H9 (cell line): ENCODE results near the gene PHKG1. TPM values are rescaled to one million over a fixed set of nuclear protein-coding genes. Genes with fewer than 3 reads are reported as not detected.
"Not testable (repeated sequence)": the region's sequence is repeated elsewhere in the genome, so short reads cannot be mapped to it uniquely, and the experiment has no call there.

ENCODE experiments used
- DNase-seq: peaks from one replicate; pipeline ENCODE4 v3.0.0-alpha.2; 2017
- H2AFZ ChIP-seq: one replicate; pipeline ENCODE4 v1.6.1; 2013; ENCODE audit warnings: mild to moderate bottlenecking, low read length, control low read depth, moderate library complexity
- H2AK5ac ChIP-seq: 2 replicates; pipeline ENCODE4 v1.6.1; 2013; ENCODE audit warnings: low read length, control low read depth, mixed read lengths; ENCODE audit not compliant: insufficient read length
- H2BK120ac ChIP-seq: one replicate; pipeline ENCODE4 v1.6.1; 2013; ENCODE audit warnings: low read depth, mild to moderate bottlenecking, low read length, control low read depth, inconsistent platforms; ENCODE audit not compliant: poor library complexity, severe bottlenecking
- H2BK12ac ChIP-seq: 2 replicates; pipeline ENCODE4 v1.6.1; 2013; ENCODE audit warnings: low read length, control low read depth, mixed read lengths, low read depth; ENCODE audit not compliant: insufficient read length
- H2BK15ac ChIP-seq: 2 replicates; pipeline ENCODE4 v1.6.1; 2013; ENCODE audit warnings: low read depth, low read length, control low read depth
- H2BK20ac ChIP-seq: one replicate; pipeline ENCODE4 v1.6.1; 2013; ENCODE audit warnings: low read depth, mild to moderate bottlenecking, low read length, control low read depth, inconsistent platforms; ENCODE audit not compliant: poor library complexity, severe bottlenecking
- H2BK5ac ChIP-seq: 2 replicates; pipeline ENCODE4 v1.6.1; 2013; ENCODE audit warnings: low read length, control low read depth, mixed read lengths; ENCODE audit not compliant: insufficient read length
- H3K14ac ChIP-seq: 2 replicates; pipeline ENCODE4 v1.6.1; 2013; ENCODE audit warnings: low read length, control low read depth; ENCODE audit not compliant: insufficient read depth
- H3K18ac ChIP-seq: 2 replicates; pipeline ENCODE4 v1.6.1; 2013; ENCODE audit warnings: low read depth, mild to moderate bottlenecking, mixed read lengths, low read length, control low read depth; ENCODE audit not compliant: insufficient read length
- H3K23ac ChIP-seq: 2 replicates; pipeline ENCODE4 v1.6.1; 2013; ENCODE audit warnings: low read length, control low read depth, mixed read lengths, low read depth; ENCODE audit not compliant: insufficient read length
- H3K23me2 ChIP-seq: 2 replicates; pipeline ENCODE4 v1.6.1; 2013; ENCODE audit warnings: low read depth, mild to moderate bottlenecking, mixed read lengths, low read length, control low read depth; ENCODE audit not compliant: insufficient read length, poor library complexity, severe bottlenecking
- H3K27ac ChIP-seq: 2 replicates; pipeline ENCODE4 v1.5.1; 2013; ENCODE audit warnings: low read length, control low read depth, mixed read lengths, low read depth; ENCODE audit not compliant: insufficient read length
- H3K27me3 ChIP-seq: 2 replicates; pipeline ENCODE4 v1.6.1; 2013; ENCODE audit warnings: low read length, control low read depth, inconsistent platforms; ENCODE audit not compliant: insufficient read depth
- H3K4ac ChIP-seq: 2 replicates; pipeline ENCODE4 v1.6.1; 2013; ENCODE audit warnings: low read depth, mild to moderate bottlenecking, control low read depth, inconsistent platforms, low read length, moderate library complexity
- H3K4me1 ChIP-seq: 2 replicates; pipeline ENCODE4 v1.6.1; 2013; ENCODE audit warnings: low read length, control low read depth, inconsistent platforms; ENCODE audit not compliant: insufficient read depth
- H3K4me2 ChIP-seq: 2 replicates; pipeline ENCODE4 v1.6.1; 2013; ENCODE audit warnings: low read length, control low read depth, mixed read lengths; ENCODE audit not compliant: insufficient read length, insufficient read depth
- H3K56ac ChIP-seq: 2 replicates; pipeline ENCODE4 v1.6.1; 2013; ENCODE audit warnings: low read depth, mild to moderate bottlenecking, mixed read lengths, low read length, control low read depth; ENCODE audit not compliant: insufficient read length
- H3K79me1 ChIP-seq: 2 replicates; pipeline ENCODE4 v1.6.1; 2013; ENCODE audit warnings: low read depth, mild to moderate bottlenecking, moderate library complexity, low read length, control low read depth, inconsistent platforms; ENCODE audit not compliant: insufficient read depth, poor library complexity, severe bottlenecking
- H3K79me2 ChIP-seq: 2 replicates; pipeline ENCODE4 v1.6.1; 2013; ENCODE audit warnings: low read length, control low read depth, inconsistent platforms; ENCODE audit not compliant: insufficient read depth
- H3K9ac ChIP-seq: 2 replicates; pipeline ENCODE4 v1.6.1; 2013; ENCODE audit warnings: low read length, control low read depth, mixed read lengths; ENCODE audit not compliant: insufficient read length; ENCODE audit errors: extremely low read depth
- H3K9me3 ChIP-seq: one replicate; pipeline ENCODE4 v1.6.1; 2013; ENCODE audit warnings: low read depth, low read length, inconsistent platforms; ENCODE audit not compliant: control insufficient read depth
- H3T11ph ChIP-seq: one replicate; pipeline ENCODE4 v1.6.1; 2013; ENCODE audit warnings: mild to moderate bottlenecking, low read length, control low read depth, inconsistent platforms
- H4K20me1 ChIP-seq: one replicate; pipeline ENCODE4 v1.6.1; 2013; ENCODE audit not compliant: control insufficient read depth, insufficient read length, insufficient read depth
- H4K5ac ChIP-seq: 2 replicates; pipeline ENCODE4 v1.6.1; 2013; ENCODE audit warnings: low read depth, mild to moderate bottlenecking, mixed read lengths, low read length, control low read depth; ENCODE audit not compliant: insufficient read length
- H4K8ac ChIP-seq: replicated peaks from 2 replicates; pipeline ENCODE4 v1.6.1; 2013; ENCODE audit warnings: low read length, control low read depth, mixed read lengths, low read depth; ENCODE audit not compliant: insufficient read length
- H4K91ac ChIP-seq: 2 replicates; pipeline ENCODE4 v1.6.1; 2013; ENCODE audit warnings: low read depth, mild to moderate bottlenecking, moderate library complexity, mixed read lengths, low read length, control low read depth; ENCODE audit not compliant: insufficient read length
- H3K27ac Mint-ChIP-seq, 3 experiments: 2 replicates in 2 of 3; 3 replicates in 1 of 3; pipeline ENCODE4 v1.8.0; 2020 to 2021; ENCODE audit warnings: mixed read lengths in 3 of 3, mild to moderate bottlenecking in 1 of 3, moderate library complexity in 1 of 3
- H3K27me3 Mint-ChIP-seq: 2 replicates; pipeline ENCODE4 v1.8.0; 2021; ENCODE audit warnings: low read depth, mild to moderate bottlenecking, moderate library complexity, mixed read lengths
- H3K36me3 Mint-ChIP-seq, 3 experiments: 2 replicates in 2 of 3; 3 replicates in 1 of 3; pipeline ENCODE4 v1.8.0; 2020 to 2021; ENCODE audit warnings: low read depth in 3 of 3, mixed read lengths in 3 of 3; ENCODE audit not compliant: insufficient read depth in 1 of 3
- H3K4me1 Mint-ChIP-seq, 2 experiments: 2 replicates each; pipeline ENCODE4 v1.8.0; 2020; ENCODE audit warnings: mixed read lengths in 2 of 2
- H3K4me3 Mint-ChIP-seq, 2 experiments: 2 replicates in 1 of 2; 3 replicates in 1 of 2; pipeline ENCODE4 v1.8.0; 2020 to 2021; ENCODE audit warnings: mild to moderate bottlenecking in 2 of 2, mixed read lengths in 2 of 2, moderate library complexity in 1 of 2
- H3K9me3 Mint-ChIP-seq, 2 experiments: 2 replicates in 1 of 2; 3 replicates in 1 of 2; pipeline ENCODE4 v1.8.0; 2020; ENCODE audit warnings: mild to moderate bottlenecking in 2 of 2, mixed read lengths in 2 of 2, moderate library complexity in 1 of 2
- CTCF ChIP-seq: fragments of 200-600 bp; sonication (generic); conservative IDR thresholded peaks from 3 replicates; pipeline ENCODE4 v1.8.0; 2021; ENCODE audit warnings: antibody characterized with exemption, mild to moderate bottlenecking
- WGBS: extraction: QIAGEN DNeasy Blood & Tissue Kit; methylation state at CpG from one replicate; pipeline ENCODE4 v1.1.7; 2013; ENCODE audit warnings: missing lambda C conversion rate, low lambda C conversion rate, mixed read lengths; ENCODE audit not compliant: insufficient read length; ENCODE audit errors: extremely low coverage; 5-methylcytosine and 5-hydroxymethylcytosine counted together
- long read RNA-seq: library from polyadenylated mRNA; unstranded; transcript quantifications from one replicate; pipeline ENCODE4 v2.0.0, GENCODE V29; 2020
- total RNA-seq: library from RNA; stranded (reverse); gene quantifications from 2 replicates; pipeline ENCODE4 v1.2.1, GENCODE V29; 2021

Gene PHKG1
- total RNA-seq = 0.42 and 0.64 TPM in 2 replicates
- long read RNA-seq = 0 reads

- Histone ChIP-seq H2AFZ (no peak within 1 kb of the TSS), H3K14ac (no peak within 1 kb of the TSS), H3K4me2 (no peak within 1 kb of the TSS), H3K23ac (no peak within 1 kb of the TSS), H3K4ac (no peak within 1 kb of the TSS), H2BK15ac (no peak within 1 kb of the TSS), H2BK12ac (no peak within 1 kb of the TSS), H3K9me3 (no peaks in the 10 kb centered on the region), H3K79me1 (no peaks in the 10 kb centered on the region), H3T11ph (no peak within 1 kb of the TSS), H3K56ac (no peak within 1 kb of the TSS), H4K91ac (no peak within 1 kb of the TSS), H2BK20ac (no peak within 1 kb of the TSS), H4K8ac (no peak within 1 kb of the TSS), H3K27me3 (no peaks in the 10 kb centered on the region), H3K23me2 (no peaks in the 10 kb centered on the region), H4K20me1 (no peaks in the 10 kb centered on the region), H3K79me2 (no peaks in the 10 kb centered on the region), H2BK5ac (no peak within 1 kb of the TSS), H3K4me1 (no peaks in the 10 kb centered on the region), H3K27ac (no peak within 1 kb of the TSS), H2BK120ac (no peak within 1 kb of the TSS), H3K9ac (no peak within 1 kb of the TSS), H4K5ac (no peak within 1 kb of the TSS), H2AK5ac (no peak within 1 kb of the TSS), H3K18ac (no peak within 1 kb of the TSS)
- Mint-ChIP-seq H3K4me1 (no peaks in the 10 kb centered on the region), H3K36me3 (peaks cover 0 to 2% (median 0%) of the 10 kb centered on the region in 3 experiments; a peak in 2 of 7 replicates), H3K27ac (peak within 1 kb of the TSS in 2 of 3 experiments; percentile 57 to 87; a peak in 2 of 7 replicates), H3K27me3 (no peaks in the 10 kb centered on the region), H3K4me3 (no peak within 1 kb of the TSS), H3K9me3 (peaks cover 0 to 8% of the 10 kb centered on the region in 2 experiments; a peak in 2 of 5 replicates)
- DNase-seq = peak; percentile 48
- WGBS = no CpG with 5 or more reads among the region's 19 CpGs
- peak; percentile 61 for TF ChIP-seq CTCF
These were observed at the start of gene PHKG1 for GRCh38 chr7:56092789-56093531. PHKG1 (minus strand) TSS chr7:56092952; CDS start chr7:56088941, 4,011 bp downstream.

GRCh38 chr7:56131062-56131461 is 38.3 kb upstream of the PHKG1 start:
- not testable (repeated sequence) for H3K56ac ChIP-seq, H2AK5ac ChIP-seq, H3K4me1 Mint-ChIP-seq, H3K4me3 Mint-ChIP-seq, H4K20me1 ChIP-seq, H3K27ac Mint-ChIP-seq, H4K8ac ChIP-seq, H3K79me2 ChIP-seq, H2BK120ac ChIP-seq, H2AFZ ChIP-seq, H2BK5ac ChIP-seq, H3K4me1 ChIP-seq, H3K23me2 ChIP-seq, H3K18ac ChIP-seq, H3K27me3 ChIP-seq, H3K14ac ChIP-seq, H3K4me2 ChIP-seq, H2BK15ac ChIP-seq, H2BK12ac ChIP-seq, H3K23ac ChIP-seq, H3K27me3 Mint-ChIP-seq, H4K5ac ChIP-seq, H3K79me1 ChIP-seq, H3T11ph ChIP-seq, H3K9ac ChIP-seq, H3K27ac ChIP-seq, H3K4ac ChIP-seq, H2BK20ac ChIP-seq, H4K91ac ChIP-seq, DNase-seq
- H3K9me3 ChIP-seq = peaks cover 64% of the 10 kb centered on the region
- no CpG with 5 or more reads among the region's 2 CpGs for WGBS
- H3K36me3 Mint-ChIP-seq = peaks cover 0 to 12% (median 7%) of the 10 kb centered on the region in 3 experiments; a peak in 6 of 7 replicates
- peaks cover 87 to 96% of the 10 kb centered on the region in 2 experiments for H3K9me3 Mint-ChIP-seq
